ENCODE results near the gene PTPN1. TPM values are rescaled to one million over a fixed set of nuclear protein-coding genes. Genes with fewer than 3 reads are reported as not detected.
"Not testable (repeated sequence)": the region's sequence is repeated elsewhere in the genome, so short reads cannot be mapped to it uniquely, and the experiment has no call there.

The PTPN1 gene
- total RNA-seq, 1 donor from 2014 or later: 38.1 TPM

GRCh38 chr20:50470264-50470858, 39.8 kb upstream of the PTPN1 start:
- Histone ChIP-seq H3K36me3 (no peaks in the 10 kb centered on the region), H3K9me3 (ENCODE audit: low read depth) (no peaks in the 10 kb centered on the region), H3F3A (ENCODE audit: low read depth) (no peaks in the 10 kb centered on the region), H3K4me3 (no peak overlapping the region), H3K4me2 (no peak overlapping the region), H3K27me3 (no peaks in the 10 kb centered on the region), H2AFZ (replicated peaks) (no peak overlapping the region), H3K27ac (no peak overlapping the region), H3K4me1 (no peaks in the 10 kb centered on the region), H3K9ac (no peak overlapping the region), H4K20me1 (ENCODE audit: low read depth) (no peaks in the 10 kb centered on the region), H3K79me2 (ENCODE audit: low read depth) (no peaks in the 10 kb centered on the region)
- peaks cover under 1% of the 10 kb centered on the region for H3K4me1 Mint-ChIP-seq
- no peaks in the 10 kb centered on the region for H3K36me3 Mint-ChIP-seq
- peaks cover 2% of the 10 kb centered on the region for H3K9me3 Mint-ChIP-seq
- TF ChIP-seq EZH2phosphoT487 (IDR thresholded peaks at IDR 0.05): no peak
- TF ChIP-seq CTCF (IDR thresholded peaks at IDR 0.05): no peak
- TF ChIP-seq EZH2 (IDR thresholded peaks at IDR 0.05): no peak
- peaks cover 5% of the 10 kb centered on the region for H3K27me3 Mint-ChIP-seq (ENCODE audit: insufficient read depth, low read depth)
- no peak overlapping the region for H3K4me3 Mint-ChIP-seq
- no peak overlapping the region for H3K27ac Mint-ChIP-seq
- DNase-seq (ENCODE audit: low spot score): no peak

GRCh38 chr20:50471231-50471630, 39.0 kb upstream of the PTPN1 start:
- Histone ChIP-seq H3K27ac (no peak overlapping the region), H3K27me3 (no peaks in the 10 kb centered on the region), H2AFZ (replicated peaks) (no peak overlapping the region), H3K36me3 (no peaks in the 10 kb centered on the region), H3K9me3 (ENCODE audit: low read depth) (no peaks in the 10 kb centered on the region), H3K4me1 (no peaks in the 10 kb centered on the region), H3K4me3 (no peak overlapping the region), H4K20me1 (ENCODE audit: low read depth) (no peaks in the 10 kb centered on the region), H3F3A (ENCODE audit: low read depth) (no peaks in the 10 kb centered on the region), H3K4me2 (no peak overlapping the region), H3K79me2 (ENCODE audit: low read depth) (no peaks in the 10 kb centered on the region), H3K9ac (no peak overlapping the region)
- Mint-ChIP-seq H3K36me3 (no peaks in the 10 kb centered on the region), H3K27ac (no peak overlapping the region), H3K4me1 (peaks cover 6% of the 10 kb centered on the region), H3K9me3 (peaks cover 2% of the 10 kb centered on the region), H3K4me3 (no peak overlapping the region), H3K27me3 (ENCODE audit: insufficient read depth, low read depth) (peaks cover 6% of the 10 kb centered on the region)
- DNase-seq (ENCODE audit: low spot score): no peak
- TF ChIP-seq EZH2 (IDR thresholded peaks at IDR 0.05) (no peak), CTCF (IDR thresholded peaks at IDR 0.05) (no peak), EZH2phosphoT487 (IDR thresholded peaks at IDR 0.05) (no peak)

GRCh38 chr20:50472693-50473664, 37.2 kb upstream of the PTPN1 start:
- TF ChIP-seq EZH2phosphoT487 (IDR thresholded peaks at IDR 0.05): no peak
- TF ChIP-seq CTCF (IDR thresholded peaks at IDR 0.05): no peak
- no peak for TF ChIP-seq EZH2 (IDR thresholded peaks at IDR 0.05)
- no peak overlapping the region for H3K4me3 ChIP-seq
- no peak for DNase-seq (ENCODE audit: low spot score)
- no peaks in the 10 kb centered on the region for H4K20me1 ChIP-seq (ENCODE audit: low read depth)
- H3K9ac ChIP-seq: no peak overlapping the region
- no peak overlapping the region for H3K4me2 ChIP-seq
- H2AFZ ChIP-seq (replicated peaks): no peak overlapping the region
- H3K27me3 Mint-ChIP-seq (ENCODE audit: insufficient read depth, low read depth): peaks cover 6% of the 10 kb centered on the region
- no peaks in the 10 kb centered on the region for H3K4me1 ChIP-seq
- H3K4me1 Mint-ChIP-seq: peaks cover 6% of the 10 kb centered on the region
- no peaks in the 10 kb centered on the region for H3F3A ChIP-seq (ENCODE audit: low read depth)
- H3K9me3 Mint-ChIP-seq: peaks cover 2% of the 10 kb centered on the region
- H3K4me3 Mint-ChIP-seq: no peak overlapping the region
- no peaks in the 10 kb centered on the region for H3K79me2 ChIP-seq (ENCODE audit: low read depth)
- no peaks in the 10 kb centered on the region for H3K9me3 ChIP-seq (ENCODE audit: low read depth)
- no peak overlapping the region for H3K27ac Mint-ChIP-seq
- no peaks in the 10 kb centered on the region for H3K27me3 ChIP-seq
- H3K27ac ChIP-seq: no peak overlapping the region
- H3K36me3 Mint-ChIP-seq: no peaks in the 10 kb centered on the region
- no peaks in the 10 kb centered on the region for H3K36me3 ChIP-seq

- H3K36me3 ChIP-seq; H3K9me3 ChIP-seq (ENCODE audit: low read depth); H3K4me1 ChIP-seq; H3K4me2 ChIP-seq; H4K20me1 ChIP-seq (ENCODE audit: low read depth); H3K27me3 Mint-ChIP-seq (ENCODE audit: insufficient read depth, low read depth); H3K4me3 Mint-ChIP-seq; H3K36me3 Mint-ChIP-seq; DNase-seq (ENCODE audit: low spot score); H3K9ac ChIP-seq; H3K9me3 Mint-ChIP-seq; H3K79me2 ChIP-seq (ENCODE audit: low read depth); H3K27ac Mint-ChIP-seq; H3K27ac ChIP-seq; H3K4me1 Mint-ChIP-seq; H3K4me3 ChIP-seq; H3F3A ChIP-seq (ENCODE audit: low read depth); H3K27me3 ChIP-seq; H2AFZ ChIP-seq (replicated peaks): not testable (repeated sequence)
These were observed 35.8 kb upstream of the PTPN1 start for GRCh38 chr20:50474356-50474755.

All from neural progenitor cell (in vitro differentiated cells).